Activated T-cell treated with anti-CD3 and anti-CD28 coated beads, Interleukin-2, amount 50 U/mL, for 72 hours (primary cell): ENCODE data around the gene LSM4. TPM values are rescaled to one million over a fixed set of nuclear protein-coding genes. Genes with fewer than 3 reads are reported as not detected.

Experiments
- ATAC-seq, 2 donors: fragments of 150-1000 bp; cut with Tn5 transposase; replicated peaks in 1 of 2; 2 replicates each; pipeline ENCODE4 v1.10.0; 2021; ENCODE audit warnings: moderate library complexity in 2 of 2, mild to moderate bottlenecking in 1 of 2
- DNase-seq, 2 donors: peaks; one replicate each; pipeline ENCODE4 v3.0.0; 2021 to 2022; ENCODE audit warnings: mixed read lengths in 1 of 2
- H3K27ac Mint-ChIP-seq: one replicate; pipeline ENCODE4 v1.8.0; 2022; ENCODE audit warnings: mild to moderate bottlenecking, moderate library complexity, mixed read lengths
- H3K27me3 Mint-ChIP-seq: one replicate; pipeline ENCODE4 v1.8.0; 2022; ENCODE audit warnings: low read depth, mixed read lengths
- H3K36me3 Mint-ChIP-seq, 2 donors: one replicate each; pipeline ENCODE4 v1.8.0; 2022; ENCODE audit warnings: mixed read lengths in 2 of 2, mild to moderate bottlenecking in 1 of 2; ENCODE audit not compliant: insufficient read depth in 2 of 2
- H3K4me1 Mint-ChIP-seq: one replicate; pipeline ENCODE4 v1.8.0; 2022; ENCODE audit warnings: low read depth, mixed read lengths
- H3K4me3 Mint-ChIP-seq, 2 donors: one replicate each; pipeline ENCODE4 v1.8.0; 2022; ENCODE audit warnings: mild to moderate bottlenecking in 2 of 2, mixed read lengths in 2 of 2, moderate library complexity in 2 of 2
- H3K9me3 Mint-ChIP-seq, 2 donors: one replicate each; pipeline ENCODE4 v1.8.0; 2022; ENCODE audit warnings: mixed read lengths in 2 of 2
- total RNA-seq, 2 donors: library from RNA; stranded (reverse); gene quantifications; one replicate each; pipeline ENCODE4 v1.2.3, GENCODE V29; 2022

LSM4 gene
- total RNA-seq, 2 donors from 2014 or later, result 178 to 250 TPM

- Mint-ChIP-seq H3K9me3 (no peaks in the 10 kb centered on the region), H3K27me3 (no peaks in the 10 kb centered on the region), H3K4me3 (peak overlapping the region; percentile 82 to 99), H3K27ac (peak overlapping the region; percentile 70), H3K4me1 (peaks cover 44% of the 10 kb centered on the region), H3K36me3 (peaks cover 2 to 17% of the 10 kb centered on the region in 2 donors)
- DNase-seq (peak; percentile 89 to 91), ATAC-seq (peak; percentile 85 to 88)
Measured at GRCh38 chr19:18304458-18305310, 18.2 kb downstream of the LSM4 start.

- Mint-ChIP-seq H3K27ac (peak overlapping the region; percentile 70), H3K4me1 (peaks cover 47% of the 10 kb centered on the region), H3K27me3 (no peaks in the 10 kb centered on the region), H3K36me3 (peaks cover 2 to 17% of the 10 kb centered on the region in 2 donors), H3K9me3 (no peaks in the 10 kb centered on the region), H3K4me3 (peak overlapping the region; percentile 82 to 99)
- ATAC-seq (peak in 1 of 2 donors; percentile 7), DNase-seq (no peak)
Measured at GRCh38 chr19:18304208-18304457, 18.7 kb downstream of the LSM4 start.

GRCh38 chr19:18301718-18302111, 21.2 kb downstream of the LSM4 start:
- Mint-ChIP-seq H3K36me3 (peaks cover 2 to 14% of the 10 kb centered on the region in 2 donors), H3K27me3 (no peaks in the 10 kb centered on the region), H3K9me3 (no peaks in the 10 kb centered on the region), H3K4me1 (peaks cover 60% of the 10 kb centered on the region), H3K27ac (no peak overlapping the region), H3K4me3 (peak overlapping the region; percentile 18 to 59)
- ATAC-seq, result no peak
- DNase-seq, result no peak

- peaks cover 0 to under 1% of the 10 kb centered on the region in 2 donors for H3K9me3 Mint-ChIP-seq
- H3K4me1 Mint-ChIP-seq, result peaks cover 60% of the 10 kb centered on the region
- H3K4me3 Mint-ChIP-seq, result peak overlapping the region in 1 of 2 donors; percentile 59
- H3K27ac Mint-ChIP-seq, result no peak overlapping the region
- ATAC-seq (no peak), DNase-seq (no peak)
- peaks cover 3 to 16% of the 10 kb centered on the region in 2 donors for H3K36me3 Mint-ChIP-seq
- H3K27me3 Mint-ChIP-seq, result no peaks in the 10 kb centered on the region
Measured at GRCh38 chr19:18300930-18301717, 21.8 kb downstream of the LSM4 start.

GRCh38 chr19:18299654-18300053, 23.2 kb downstream of the LSM4 start:
- Mint-ChIP-seq H3K4me1 (peaks cover 53% of the 10 kb centered on the region), H3K9me3 (peaks cover 0 to 2% of the 10 kb centered on the region in 2 donors), H3K36me3 (peaks cover 6 to 16% of the 10 kb centered on the region in 2 donors), H3K27me3 (no peaks in the 10 kb centered on the region), H3K27ac (no peak overlapping the region), H3K4me3 (no peak overlapping the region)
- ATAC-seq (no peak), DNase-seq (no peak)

- Mint-ChIP-seq H3K36me3 (peaks cover 5 to 10% of the 10 kb centered on the region in 2 donors), H3K27me3 (no peaks in the 10 kb centered on the region), H3K9me3 (peaks cover 0 to 2% of the 10 kb centered on the region in 2 donors), H3K27ac (peak overlapping the region; percentile 64), H3K4me1 (peaks cover 56% of the 10 kb centered on the region), H3K4me3 (peak overlapping the region; percentile 61 to 65)
- ATAC-seq, result peak; percentile 63 to 76
- peak; percentile 42 to 56 for DNase-seq
Measured at GRCh38 chr19:18298601-18299000, 24.3 kb downstream of the LSM4 start.

GRCh38 chr19:18297308-18297707, 25.6 kb downstream of the LSM4 start:
- no peak for ATAC-seq
- H3K27me3 Mint-ChIP-seq, result no peaks in the 10 kb centered on the region
- peaks cover 0 to 2% of the 10 kb centered on the region in 2 donors for H3K9me3 Mint-ChIP-seq
- H3K27ac Mint-ChIP-seq, result no peak overlapping the region
- H3K4me3 Mint-ChIP-seq, result no peak overlapping the region
- DNase-seq, result no peak
- peaks cover 5 to 9% of the 10 kb centered on the region in 2 donors for H3K36me3 Mint-ChIP-seq
- H3K4me1 Mint-ChIP-seq, result peaks cover 58% of the 10 kb centered on the region

GRCh38 chr19:18295034-18295451, 27.8 kb downstream of the LSM4 start:
- H3K9me3 Mint-ChIP-seq, result peaks cover 2 to 4% of the 10 kb centered on the region in 2 donors
- no peak for ATAC-seq
- peak overlapping the region; percentile 88 to 94 for H3K4me3 Mint-ChIP-seq
- H3K36me3 Mint-ChIP-seq, result peaks cover 9 to 11% of the 10 kb centered on the region in 2 donors
- H3K27ac Mint-ChIP-seq, result no peak overlapping the region
- no peak for DNase-seq
- peaks cover 75% of the 10 kb centered on the region for H3K4me1 Mint-ChIP-seq
- no peaks in the 10 kb centered on the region for H3K27me3 Mint-ChIP-seq

- Mint-ChIP-seq H3K27me3 (no peaks in the 10 kb centered on the region), H3K4me1 (peaks cover 81% of the 10 kb centered on the region), H3K36me3 (peaks cover 9 to 11% of the 10 kb centered on the region in 2 donors), H3K4me3 (peak overlapping the region; percentile 88 to 94), H3K9me3 (peaks cover 2 to 4% of the 10 kb centered on the region in 2 donors), H3K27ac (peak overlapping the region; percentile 59)
- peak; percentile 94 to 97 for DNase-seq
- ATAC-seq, result peak; percentile 50 to 55
Measured at GRCh38 chr19:18294467-18294864, 28.4 kb downstream of the LSM4 start.

- Mint-ChIP-seq H3K9me3 (peaks cover 2 to 4% of the 10 kb centered on the region in 2 donors), H3K27ac (peak overlapping the region; percentile 91), H3K36me3 (peaks cover 9 to 11% of the 10 kb centered on the region in 2 donors), H3K27me3 (no peaks in the 10 kb centered on the region), H3K4me3 (peak overlapping the region; percentile 88 to 94), H3K4me1 (peaks cover 79% of the 10 kb centered on the region)
- DNase-seq (no peak), ATAC-seq (no peak)
Measured at GRCh38 chr19:18293642-18294466, 29.0 kb downstream of the LSM4 start.

- H3K36me3 Mint-ChIP-seq, result peaks cover 8 to 9% of the 10 kb centered on the region in 2 donors
- DNase-seq (peak; percentile 65 to 73), ATAC-seq (peak in 1 of 2 donors; percentile 16)
- peaks cover 79% of the 10 kb centered on the region for H3K4me1 Mint-ChIP-seq
- H3K27me3 Mint-ChIP-seq, result no peaks in the 10 kb centered on the region
- H3K9me3 Mint-ChIP-seq, result peaks cover 2 to 4% of the 10 kb centered on the region in 2 donors
- H3K4me3 Mint-ChIP-seq, result peak overlapping the region; percentile 88 to 94
- peak overlapping the region; percentile 91 for H3K27ac Mint-ChIP-seq
Measured at GRCh38 chr19:18292810-18293641, 29.9 kb downstream of the LSM4 start.

GRCh38 chr19:18292462-18292809, 30.4 kb downstream of the LSM4 start:
- Mint-ChIP-seq H3K27me3 (no peaks in the 10 kb centered on the region), H3K4me3 (peak overlapping the region; percentile 88 to 94), H3K4me1 (peaks cover 73% of the 10 kb centered on the region), H3K9me3 (peaks cover 2 to 4% of the 10 kb centered on the region in 2 donors), H3K36me3 (peaks cover 8 to 9% of the 10 kb centered on the region in 2 donors), H3K27ac (no peak overlapping the region)
- DNase-seq (no peak), ATAC-seq (no peak)
